Measurements from ENCODE around the gene PIK3R1.
A peak's percentile ranks its signal among the peaks of the same experiment; 100 is the strongest.

Gene PIK3R1

GRCh38 chr5:68339921-68340321, 124.4 kb downstream of the PIK3R1 start:
- Mint-ChIP-seq H3K4me3 (no peak overlapping the region), H3K9me3 (no peaks in the 10 kb centered on the region), H3K27ac (no peak overlapping the region), H3K36me3 (no peaks in the 10 kb centered on the region), H3K4me1 (peaks cover 22% of the 10 kb centered on the region)
- no peak for DNase-seq (ENCODE audit: low spot score in 2 of 2)
- ATAC-seq = no peak

GRCh38 chr5:68341006-68341405, 125.5 kb downstream of the PIK3R1 start:
- Mint-ChIP-seq H3K36me3 (no peaks in the 10 kb centered on the region), H3K9me3 (no peaks in the 10 kb centered on the region), H3K4me1 (peaks cover 25% of the 10 kb centered on the region), H3K4me3 (no peak overlapping the region), H3K27ac (no peak overlapping the region)
- no peak for DNase-seq (ENCODE audit: low spot score in 2 of 2)
- ATAC-seq = no peak

GRCh38 chr5:68342693-68343092, 127.1 kb downstream of the PIK3R1 start:
- Mint-ChIP-seq H3K4me1 (peaks cover 25% of the 10 kb centered on the region), H3K27ac (no peak overlapping the region), H3K36me3 (no peaks in the 10 kb centered on the region), H3K4me3 (no peak overlapping the region), H3K9me3 (peaks cover 2% of the 10 kb centered on the region)
- DNase-seq (ENCODE audit: low spot score in 2 of 2) (no peak), ATAC-seq (peak; percentile 52)

GRCh38 chr5:68343421-68343826, 127.9 kb downstream of the PIK3R1 start:
- DNase-seq (ENCODE audit: low spot score in 2 of 2) = peak in 1 of 2 donors; percentile 57
- ATAC-seq = peak; percentile 89
- peaks cover 4% of the 10 kb centered on the region for H3K9me3 Mint-ChIP-seq

GRCh38 chr5:68344447-68345111, 129.0 kb downstream of the PIK3R1 start:
- H3K36me3 Mint-ChIP-seq = no peaks in the 10 kb centered on the region
- peaks cover 4% of the 10 kb centered on the region for H3K9me3 Mint-ChIP-seq
- H3K4me3 Mint-ChIP-seq = peak overlapping the region; percentile 1
- ATAC-seq (peak; percentile 79), DNase-seq (ENCODE audit: low spot score in 2 of 2) (peak in 1 of 2 donors; percentile 53)
- H3K4me1 Mint-ChIP-seq = peaks cover 25% of the 10 kb centered on the region
- peak overlapping the region; percentile 23 for H3K27ac Mint-ChIP-seq

More at GRCh38 chr5:68343421-68343826, 127.9 kb downstream of the PIK3R1 start:
- H3K36me3 Mint-ChIP-seq = no peaks in the 10 kb centered on the region
- H3K4me3 Mint-ChIP-seq = no peak overlapping the region
- no peak overlapping the region for H3K27ac Mint-ChIP-seq
- peaks cover 25% of the 10 kb centered on the region for H3K4me1 Mint-ChIP-seq

- Mint-ChIP-seq H3K4me3 (no peak overlapping the region), H3K27ac (peak overlapping the region; percentile 23), H3K36me3 (no peaks in the 10 kb centered on the region), H3K9me3 (peaks cover 4% of the 10 kb centered on the region), H3K4me1 (peaks cover 25% of the 10 kb centered on the region)
- DNase-seq (ENCODE audit: low spot score in 2 of 2) = no peak
- no peak for ATAC-seq
These were observed 129.6 kb downstream of the PIK3R1 start for GRCh38 chr5:68345171-68345570.

- H3K4me1 Mint-ChIP-seq = peaks cover 25% of the 10 kb centered on the region
- no peak for ATAC-seq
These were observed 130.0 kb downstream of the PIK3R1 start for GRCh38 chr5:68345582-68345981.

GRCh38 chr5:68347536-68347935, 132.0 kb downstream of the PIK3R1 start:
- H3K27ac Mint-ChIP-seq = no peak overlapping the region
- peaks cover 24% of the 10 kb centered on the region for H3K4me1 Mint-ChIP-seq
- ATAC-seq (no peak), DNase-seq (ENCODE audit: low spot score in 2 of 2) (no peak)
- peaks cover 4% of the 10 kb centered on the region for H3K9me3 Mint-ChIP-seq
- H3K4me3 Mint-ChIP-seq = no peak overlapping the region
- no peaks in the 10 kb centered on the region for H3K36me3 Mint-ChIP-seq

More at GRCh38 chr5:68345582-68345981, 130.0 kb downstream of the PIK3R1 start:
- no peak overlapping the region for H3K27ac Mint-ChIP-seq
- DNase-seq (ENCODE audit: low spot score in 2 of 2) = no peak
- H3K4me3 Mint-ChIP-seq = no peak overlapping the region
- H3K36me3 Mint-ChIP-seq = no peaks in the 10 kb centered on the region
- H3K9me3 Mint-ChIP-seq = peaks cover 4% of the 10 kb centered on the region

- DNase-seq (ENCODE audit: low spot score in 2 of 2) (no peak), ATAC-seq (no peak)
- Mint-ChIP-seq H3K27ac (no peak overlapping the region), H3K4me1 (peaks cover 16% of the 10 kb centered on the region), H3K9me3 (peaks cover 4% of the 10 kb centered on the region), H3K36me3 (no peaks in the 10 kb centered on the region), H3K4me3 (no peak overlapping the region)
These were observed 133.1 kb downstream of the PIK3R1 start for GRCh38 chr5:68348447-68349222.

- Mint-ChIP-seq H3K27ac (no peak overlapping the region), H3K9me3 (peaks cover 4% of the 10 kb centered on the region), H3K4me3 (no peak overlapping the region), H3K4me1 (peaks cover 7% of the 10 kb centered on the region), H3K36me3 (no peaks in the 10 kb centered on the region)
- ATAC-seq (no peak), DNase-seq (ENCODE audit: low spot score in 2 of 2) (no peak)
These were observed 134.6 kb downstream of the PIK3R1 start for GRCh38 chr5:68350176-68350575.

All from stimulated activated effector memory CD8-positive, alpha-beta T cell treated with anti-CD3 and anti-CD28 coated beads, Interleukin-12 subunit alpha, Interleukin-12 subunit beta, amount 100 ng/mL, for 72 hours (primary cell).